Measurements from ENCODE around the gene NOL6. TPM values are rescaled to one million over a fixed set of nuclear protein-coding genes. Genes with fewer than 3 reads are reported as not detected.

Gene NOL6
- total and polyA plus RNA-seq, 2 of the 13 experiments (the other 11 are each of a cell fraction or from before 2014, with no cell fraction given): 17.0 to 30.2 TPM

DNA sequence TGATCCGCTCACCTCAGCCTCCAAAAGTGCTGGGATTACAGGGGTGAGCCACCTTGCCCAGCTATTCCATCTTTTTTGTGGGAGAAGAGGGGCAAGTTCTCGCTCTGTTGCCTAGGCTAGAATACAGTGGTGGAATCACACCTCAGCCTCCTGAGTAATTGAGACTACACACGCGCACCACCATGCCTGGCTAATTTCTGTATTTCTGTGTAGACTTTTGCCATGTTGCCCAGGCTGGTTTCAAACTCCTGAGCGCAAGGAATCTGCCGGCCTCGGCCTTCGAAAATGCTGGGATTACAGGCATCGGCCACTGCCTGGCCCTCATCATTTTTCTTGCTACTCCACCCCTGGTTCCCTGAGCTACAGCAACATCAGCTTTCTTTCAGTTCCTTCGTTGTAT, 2.8 kb upstream of the NOL6 start:
- Histone ChIP-seq H3K9me3 (ENCODE audit: low read length) (no peaks in the 10 kb centered on the region), H2AFZ (ENCODE audit: low read length) (no peak overlapping the region), H3K36me3 (replicated peaks in 1 of 2; ENCODE audit: control insufficient read depth in 1 of 2, insufficient read depth in 2 of 2, low read length in 2 of 2) (peaks cover 4 to 9% of the 10 kb centered on the region in 2 experiments; a peak in 3 of 5 replicates), H3K4me1 (ENCODE audit: insufficient read depth, low read length) (peaks cover 16% of the 10 kb centered on the region), H3K4me2 (ENCODE audit: low read depth, low read length) (no peak overlapping the region), H3K4me3 (replicated peaks in 1 of 3; ENCODE audit: insufficient read depth in 1 of 3, low read depth in 2 of 3, low read length in 3 of 3) (no peak overlapping the region), H3K79me2 (ENCODE audit: insufficient read depth, low read length) (peaks cover 18% of the 10 kb centered on the region), H3K9ac (ENCODE audit: insufficient read depth, low read depth, low read length) (no peak overlapping the region), H3K27ac (ENCODE audit: extremely low read length, insufficient read depth, low read length) (no peak overlapping the region), H3K27me3 (ENCODE audit: control insufficient read depth in 1 of 2, insufficient read depth in 2 of 2, low read length in 2 of 2) (no peaks in the 10 kb centered on the region; a peak in 1 of 5 replicates), H4K20me1 (ENCODE audit: insufficient read depth, low read length) (no peaks in the 10 kb centered on the region)
- 89% methylated on average over 10 of the region's 10 CpGs for WGBS (ENCODE audit: low lambda C conversion rate)
- TF ChIP-seq ZNF484 (CRISPR knock-in tag; IDR thresholded peaks at IDR 0.05; ENCODE audit: borderline replicate concordance, low read depth) (no peak), SNAPC2 (CRISPR knock-in tag; IDR thresholded peaks at IDR 0.05) (no peak), ZNF333 (CRISPR knock-in tag; IDR thresholded peaks at IDR 0.05; ENCODE audit: borderline replicate concordance) (no peak), U2AF2 (IDR thresholded peaks at IDR 0.05; ENCODE audit: low read depth, low read length) (no peak), ZNF260 (CRISPR knock-in tag; IDR thresholded peaks at IDR 0.05; ENCODE audit: borderline replicate concordance, low read depth) (no peak), LCORL (IDR thresholded peaks at IDR 0.05) (no peak), LCORL (CRISPR knock-in tag; IDR thresholded peaks at IDR 0.05) (no peak), ZNF619 (CRISPR knock-in tag; IDR thresholded peaks at IDR 0.05) (no peak), ZNF563 (CRISPR knock-in tag; IDR thresholded peaks at IDR 0.05) (no peak), ZNF24 (IDR thresholded peaks at IDR 0.05) (no peak), MAZ (IDR thresholded peaks at IDR 0.05; ENCODE audit: borderline replicate concordance, low read depth, low read length) (no peak), MAZ (CRISPR knock-in tag; IDR thresholded peaks at IDR 0.05; ENCODE audit: low read depth) (no peak), TOPORS (CRISPR knock-in tag; IDR thresholded peaks at IDR 0.05) (no peak), GFI1 (CRISPR knock-in tag; IDR thresholded peaks at IDR 0.05; ENCODE audit: borderline replicate concordance) (no peak)
- TF ChIP-seq, protein P1, sequence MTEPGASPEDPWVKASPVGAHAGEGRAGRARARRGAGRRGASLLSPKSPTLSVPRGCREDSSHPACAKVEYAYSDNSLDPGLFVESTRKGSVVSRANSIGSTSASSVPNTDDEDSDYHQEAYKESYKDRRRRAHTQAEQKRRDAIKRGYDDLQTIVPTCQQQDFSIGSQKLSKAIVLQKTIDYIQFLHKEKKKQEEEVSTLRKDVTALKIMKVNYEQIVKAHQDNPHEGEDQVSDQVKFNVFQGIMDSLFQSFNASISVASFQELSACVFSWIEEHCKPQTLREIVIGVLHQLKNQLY (CRISPR knock-in tag; IDR thresholded peaks at IDR 0.05): no peak
- in situ Hi-C loops (cut with HindIII; ENCODE audit: extremely low pct_ligation_motif_present, low pct_unique_long_range_greater_than_20kb): no loop called here
- BruUV-seq (replicated peaks): no TSS peak
- CTCF ChIA-PET (ENCODE audit: low intra/inter-chr PET ratio, low total read pairs): no interaction called here
- FAIRE-seq (no peak), ATAC-seq (no peak), DNase-seq (ENCODE audit: low spot score) (no peak)
- POLR2A ChIA-PET: no interaction called here
- intact Hi-C loops (cut with micrococcal nuclease; ENCODE audit: unreplicated experiment): no loop called here

All from HepG2 (cell line).